NCI-H460 (cell line): ENCODE measurements around the gene WDFY2. TPM values are rescaled to one million over a fixed set of nuclear protein-coding genes. Genes with fewer than 3 reads are reported as not detected.

ENCODE experiments used
- DNase-seq: peaks from one replicate; pipeline ENCODE4 v3.0.0-alpha.2; 2016; ENCODE audit warnings: low read depth; ENCODE audit errors: extremely low read depth
- small RNA-seq, 2 experiments: library from RNA; depleted of rRNA; stranded (forward); fragments of <200 nt; gene quantifications; one replicate each; pipeline ENCODE3, GENCODE V24; 2014
- total RNA-seq: library from RNA; depleted of rRNA; stranded (reverse); fragments of >200 nt; shearing (Covaris generic); gene quantifications from 2 replicates; pipeline ENCODE4 v1.2.3, GENCODE V29; 2014; rRNA removed

Gene WDFY2
- total RNA-seq, 1 experiment from 2014 or later, result 10.8 TPM

- DNase-seq, result no peak
Measured at GRCh38 chr13:51806566-51806965, 222.3 kb downstream of the WDFY2 start.

- DNase-seq, result no peak
Measured at GRCh38 chr13:51807041-51807440, 222.8 kb downstream of the WDFY2 start.

- no peak for DNase-seq
Measured at GRCh38 chr13:51808811-51809210, 224.5 kb downstream of the WDFY2 start.

GRCh38 chr13:51811046-51811445, 226.8 kb downstream of the WDFY2 start:
- DNase-seq, result no peak

- DNase-seq, result no peak
Measured at GRCh38 chr13:51811920-51812451, 227.7 kb downstream of the WDFY2 start.

GRCh38 chr13:51814071-51814470, 229.8 kb downstream of the WDFY2 start:
- DNase-seq, result no peak

GRCh38 chr13:51814825-51815650, 230.8 kb downstream of the WDFY2 start:
- DNase-seq, result peak; percentile 53

- DNase-seq, result no peak
Measured at GRCh38 chr13:51815848-51816247, 231.6 kb downstream of the WDFY2 start.

GRCh38 chr13:51816604-51817249, 232.5 kb downstream of the WDFY2 start:
- peak; percentile 21 for DNase-seq

Small RNA genes lying within 50 kb of the gene (small RNA-seq; reads per million reads assigned to genes)
- 0 reads per million in 2 experiments for gene MIR4703
- gene RN7SL413P, result 0 to 0.06 reads per million in 2 experiments
- 0 reads per million in 2 experiments for gene RNU6-65P
- gene RNY1P6, result 0 reads per million in 2 experiments

Other genes with a start within 250 kb of the WDFY2 start
- gene SERPINE3, start 244.8 kb upstream of the WDFY2 start, total RNA-seq, result not detected in 2 replicates
- 73.3 and 75.1 TPM in 2 replicates for gene INTS6, start 131.4 kb upstream of the WDFY2 start, total RNA-seq
- gene DHRS12, start 219.7 kb downstream of the WDFY2 start, total RNA-seq, result 3.6 and 5.9 TPM in 2 replicates